NCI-H2171 (cell line): ENCODE data around the gene DDA1.
A peak's percentile ranks its signal among the peaks of the same experiment; 100 is the strongest.
"Not testable (repeated sequence)": the region's sequence is repeated elsewhere in the genome, so short reads cannot be mapped to it uniquely, and the experiment has no call there.

Source experiments
- DNase-seq: peaks from one replicate; lab custom pipeline; 2025; lab: John Stamatoyannopoulos, UW

DDA1 gene

GRCh38 chr19:17309198-17309964 is at the start of gene DDA1:
Gene DDA1 (plus strand): TSS chr19:17309563. CDS start chr19:17309655, 92 bp downstream.
- peak; percentile 99 for DNase-seq

- no peak for DNase-seq
These were observed 49.4 kb upstream of the DDA1 start for GRCh38 chr19:17259934-17260333.

- DNase-seq = peak; percentile 69
These were observed 48.5 kb upstream of the DDA1 start for GRCh38 chr19:17260842-17261325.

- DNase-seq = no peak
These were observed 46.8 kb upstream of the DDA1 start for GRCh38 chr19:17262557-17262956.

- DNase-seq = no peak
These were observed 45.4 kb upstream of the DDA1 start for GRCh38 chr19:17263712-17264640.

GRCh38 chr19:17264641-17264979 is 44.8 kb upstream of the DDA1 start, which contains the start of gene USHBP1:
Gene USHBP1 (minus strand): TSS chr19:17264745. CDS start chr19:17264299, 446 bp downstream.
- no peak for DNase-seq

GRCh38 chr19:17266026-17266425 is 43.3 kb upstream of the DDA1 start:
- DNase-seq = no peak

- DNase-seq = no peak
These were observed 42.8 kb upstream of the DDA1 start for GRCh38 chr19:17266589-17266974.

GRCh38 chr19:17266975-17267788 is 42.2 kb upstream of the DDA1 start, which contains the start of gene BABAM1:
Gene BABAM1 (plus strand): TSS chr19:17267443. CDS start chr19:17268807, 1,364 bp downstream.
- peak; percentile 100 for DNase-seq

GRCh38 chr19:17268754-17269153 is 40.6 kb upstream of the DDA1 start:
- no peak for DNase-seq

- DNase-seq = not testable (repeated sequence)
These were observed 34.5 kb upstream of the DDA1 start for GRCh38 chr19:17274892-17275291.

- DNase-seq = no peak
These were observed 33.8 kb upstream of the DDA1 start for GRCh38 chr19:17275441-17276175.

- DNase-seq = no peak
These were observed 29.9 kb upstream of the DDA1 start for GRCh38 chr19:17279436-17279835.

- no peak for DNase-seq
These were observed 27.7 kb upstream of the DDA1 start, which contains the start of gene ANKLE1 for GRCh38 chr19:17281391-17282304. Gene ANKLE1 (plus strand): TSS chr19:17281901. CDS start chr19:17281921, 20 bp downstream.

- peak; percentile 42 for DNase-seq
These were observed 26.8 kb upstream of the DDA1 start for GRCh38 chr19:17282488-17283125.

- no peak for DNase-seq
These were observed 25.8 kb upstream of the DDA1 start for GRCh38 chr19:17283504-17283996.

- DNase-seq = no peak
These were observed 23.8 kb upstream of the DDA1 start for GRCh38 chr19:17285415-17286135.

- no peak for DNase-seq
These were observed 23.1 kb upstream of the DDA1 start for GRCh38 chr19:17286263-17286662.
